Measurements from ENCODE around the gene NLRP9. TPM values are rescaled to one million over a fixed set of nuclear protein-coding genes. Genes with fewer than 3 reads are reported as not detected.

The NLRP9 gene
- polyA plus RNA-seq, 4 donors: 0.01 TPM; not detected in 2

- Histone ChIP-seq H3K27me3 (ENCODE audit: control insufficient read depth in 3 of 3, insufficient read depth in 3 of 3, low read length in 3 of 3) (no peaks in the 10 kb centered on the region), H3K9me3 (ENCODE audit: control insufficient read depth in 2 of 2, insufficient read depth in 1 of 2, low read depth in 1 of 2, low read length in 1 of 2) (peaks cover 0 to 1% of the 10 kb centered on the region in 2 donors), H3K4me3 (ENCODE audit: low read depth in 1 of 3, low read length in 3 of 3) (no peak overlapping the region), H3K4me1 (ENCODE audit: control insufficient read depth in 3 of 3, insufficient read depth in 2 of 3, low read depth in 1 of 3, low read length in 2 of 3) (peaks cover 0 to 12% (median 0%) of the 10 kb centered on the region in 3 donors), H3K27ac (ENCODE audit: low read depth in 1 of 3, low read length in 2 of 3) (no peak overlapping the region), H3K36me3 (ENCODE audit: control insufficient read depth in 3 of 3, insufficient read depth in 2 of 3, low read depth in 1 of 3, low read length in 3 of 3) (peaks cover 19 to 66% (median 29%) of the 10 kb centered on the region in 3 donors)
- FAIRE-seq (no peak), DNase-seq (no peak)
- WGBS, 3 donors: 83 to 89% (median 86%) methylated on average over 11 of the region's 11 CpGs
These were observed 39.0 kb downstream of the NLRP9 start for GRCh38 chr19:55699221-55699620.

GRCh38 chr19:55698256-55698655, 39.9 kb downstream of the NLRP9 start:
- no peaks in the 10 kb centered on the region for H3K9me3 ChIP-seq (ENCODE audit: control insufficient read depth in 2 of 2, insufficient read depth in 1 of 2, low read depth in 1 of 2, low read length in 1 of 2)
- H3K27ac ChIP-seq (ENCODE audit: low read depth in 1 of 3, low read length in 2 of 3): no peak overlapping the region
- peaks cover 0 to 12% (median 0%) of the 10 kb centered on the region in 3 donors for H3K4me1 ChIP-seq (ENCODE audit: control insufficient read depth in 3 of 3, insufficient read depth in 2 of 3, low read depth in 1 of 3, low read length in 2 of 3)
- 91 to 100% (median 97%) methylated on average over 15 to 17 of the region's 17 CpGs for WGBS, 3 donors
- no peaks in the 10 kb centered on the region for H3K27me3 ChIP-seq (ENCODE audit: control insufficient read depth in 3 of 3, insufficient read depth in 3 of 3, low read length in 3 of 3)
- DNase-seq (no peak), FAIRE-seq (no peak)
- no peak overlapping the region for H3K4me3 ChIP-seq (ENCODE audit: low read depth in 1 of 3, low read length in 3 of 3)
- H3K36me3 ChIP-seq (ENCODE audit: control insufficient read depth in 3 of 3, insufficient read depth in 2 of 3, low read depth in 1 of 3, low read length in 3 of 3): peaks cover 25 to 70% (median 34%) of the 10 kb centered on the region in 3 donors

DNA sequence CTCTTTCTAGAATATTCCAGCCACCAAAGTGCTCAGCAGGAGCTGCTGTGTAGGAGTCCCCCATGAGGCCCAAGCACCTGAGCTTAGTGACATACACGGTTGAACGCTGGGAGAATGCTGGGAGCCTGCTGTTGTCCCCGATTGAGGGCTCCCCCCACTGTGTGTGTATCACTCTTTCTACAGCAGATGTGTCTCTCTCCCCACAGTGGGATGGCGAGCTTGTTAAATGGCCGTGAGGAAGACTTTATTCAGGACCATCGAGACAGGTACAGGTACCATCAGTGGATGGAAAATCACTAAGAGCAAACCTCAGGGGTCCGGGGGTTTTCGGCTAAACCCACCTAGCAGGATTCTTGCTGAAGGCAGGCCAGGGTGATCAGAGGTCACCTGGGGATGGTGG, 40.5 kb downstream of the NLRP9 start:
- 89 to 91% (median 90%) methylated on average over 8 of the region's 8 CpGs for WGBS, 3 donors
- H3K4me1 ChIP-seq (ENCODE audit: control insufficient read depth in 3 of 3, insufficient read depth in 2 of 3, low read depth in 1 of 3, low read length in 2 of 3): peaks cover 0 to 9% (median 0%) of the 10 kb centered on the region in 3 donors
- H3K9me3 ChIP-seq (ENCODE audit: control insufficient read depth in 2 of 2, insufficient read depth in 1 of 2, low read depth in 1 of 2, low read length in 1 of 2): no peaks in the 10 kb centered on the region
- H3K27ac ChIP-seq (ENCODE audit: low read depth in 1 of 3, low read length in 2 of 3): no peak overlapping the region
- FAIRE-seq (no peak), DNase-seq (no peak)
- no peaks in the 10 kb centered on the region for H3K27me3 ChIP-seq (ENCODE audit: control insufficient read depth in 3 of 3, insufficient read depth in 3 of 3, low read length in 3 of 3)
- H3K36me3 ChIP-seq (ENCODE audit: control insufficient read depth in 3 of 3, insufficient read depth in 2 of 3, low read depth in 1 of 3, low read length in 3 of 3): peaks cover 29 to 76% (median 38%) of the 10 kb centered on the region in 3 donors
- H3K4me3 ChIP-seq (ENCODE audit: low read depth in 1 of 3, low read length in 3 of 3): no peak overlapping the region

DNA sequence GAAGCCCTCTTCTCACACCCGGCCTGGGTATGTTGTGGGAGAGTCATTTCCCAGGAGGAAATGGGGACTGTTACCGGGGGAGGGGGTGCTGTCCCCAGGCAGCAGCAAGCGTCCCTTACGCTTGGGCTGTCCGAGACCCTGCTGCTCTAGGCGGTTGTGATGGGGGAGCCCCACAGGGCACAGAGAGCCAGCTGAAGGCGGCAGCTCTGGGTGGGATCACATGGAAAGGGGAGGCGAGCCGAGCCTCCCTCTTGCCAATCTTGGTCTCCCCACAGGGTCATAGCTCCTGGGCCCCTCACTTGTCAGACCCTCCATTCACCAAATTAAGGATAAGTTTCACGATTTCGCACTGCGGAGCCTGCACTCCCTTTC, 41.1 kb downstream of the NLRP9 start:
- Histone ChIP-seq H3K27me3 (ENCODE audit: control insufficient read depth in 3 of 3, insufficient read depth in 3 of 3, low read length in 3 of 3) (no peaks in the 10 kb centered on the region), H3K9me3 (ENCODE audit: control insufficient read depth in 2 of 2, insufficient read depth in 1 of 2, low read depth in 1 of 2, low read length in 1 of 2) (no peaks in the 10 kb centered on the region), H3K36me3 (ENCODE audit: control insufficient read depth in 3 of 3, insufficient read depth in 2 of 3, low read depth in 1 of 3, low read length in 3 of 3) (peaks cover 32 to 82% (median 43%) of the 10 kb centered on the region in 3 donors), H3K4me3 (ENCODE audit: low read depth in 1 of 3, low read length in 3 of 3) (no peak overlapping the region), H3K4me1 (ENCODE audit: control insufficient read depth in 3 of 3, insufficient read depth in 2 of 3, low read depth in 1 of 3, low read length in 2 of 3) (peaks cover 0 to 5% (median 0%) of the 10 kb centered on the region in 3 donors), H3K27ac (ENCODE audit: low read depth in 1 of 3, low read length in 2 of 3) (no peak overlapping the region)
- FAIRE-seq: no peak
- 88 to 93% (median 91%) methylated on average over 12 of the region's 12 CpGs for WGBS, 3 donors
- DNase-seq: no peak

DNA sequence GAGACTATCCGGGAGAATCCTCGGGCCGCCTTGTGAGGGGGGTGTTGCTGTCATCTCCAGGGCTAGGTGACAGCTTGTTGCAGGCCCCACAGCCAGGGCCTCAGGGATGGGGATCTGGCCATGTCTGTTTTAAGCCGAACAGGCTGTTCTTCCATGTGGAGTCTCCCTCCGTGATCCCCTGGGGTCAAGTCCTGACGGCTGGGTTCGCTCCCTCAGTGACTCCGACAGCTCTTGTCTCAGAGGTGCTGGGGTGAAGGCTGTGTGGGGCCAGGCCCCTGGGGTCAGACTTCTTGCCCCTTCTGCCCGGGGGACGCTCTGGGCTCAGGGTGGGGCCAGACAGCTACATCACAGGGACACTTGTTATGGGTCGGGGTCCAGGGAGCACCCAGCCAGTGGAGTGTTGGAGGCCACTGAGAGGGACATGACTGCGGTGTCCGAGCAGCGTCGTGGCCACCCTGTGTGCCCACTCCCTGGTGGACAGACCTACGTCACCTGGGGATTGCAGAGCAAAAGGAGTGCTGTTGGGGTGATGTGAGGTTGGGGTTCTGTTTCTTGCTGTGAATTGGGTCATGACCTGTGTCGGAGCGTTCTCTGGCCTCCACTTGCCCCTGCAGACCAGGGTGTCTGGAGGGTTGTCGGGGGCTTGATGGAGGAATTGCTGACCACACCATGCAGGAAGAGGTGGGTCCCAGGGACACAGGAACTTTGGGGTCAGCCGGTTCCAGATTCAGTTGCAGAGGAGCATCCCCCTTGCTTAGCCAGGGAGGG, 41.7 kb downstream of the NLRP9 start:
- Histone ChIP-seq H3K9me3 (ENCODE audit: control insufficient read depth in 2 of 2, insufficient read depth in 1 of 2, low read depth in 1 of 2, low read length in 1 of 2) (no peaks in the 10 kb centered on the region), H3K4me1 (ENCODE audit: control insufficient read depth in 3 of 3, insufficient read depth in 2 of 3, low read depth in 1 of 3, low read length in 2 of 3) (peaks cover 0 to under 1% (median 0%) of the 10 kb centered on the region in 3 donors), H3K4me3 (ENCODE audit: low read depth in 1 of 3, low read length in 3 of 3) (no peak overlapping the region), H3K27ac (ENCODE audit: low read depth in 1 of 3, low read length in 2 of 3) (no peak overlapping the region), H3K36me3 (ENCODE audit: control insufficient read depth in 3 of 3, insufficient read depth in 2 of 3, low read depth in 1 of 3, low read length in 3 of 3) (peaks cover 32 to 87% (median 48%) of the 10 kb centered on the region in 3 donors), H3K27me3 (ENCODE audit: control insufficient read depth in 3 of 3, insufficient read depth in 3 of 3, low read length in 3 of 3) (no peaks in the 10 kb centered on the region)
- WGBS, 3 donors: 94% methylated on average over 20 of the region's 20 CpGs
- FAIRE-seq (no peak), DNase-seq (no peak)

DNA sequence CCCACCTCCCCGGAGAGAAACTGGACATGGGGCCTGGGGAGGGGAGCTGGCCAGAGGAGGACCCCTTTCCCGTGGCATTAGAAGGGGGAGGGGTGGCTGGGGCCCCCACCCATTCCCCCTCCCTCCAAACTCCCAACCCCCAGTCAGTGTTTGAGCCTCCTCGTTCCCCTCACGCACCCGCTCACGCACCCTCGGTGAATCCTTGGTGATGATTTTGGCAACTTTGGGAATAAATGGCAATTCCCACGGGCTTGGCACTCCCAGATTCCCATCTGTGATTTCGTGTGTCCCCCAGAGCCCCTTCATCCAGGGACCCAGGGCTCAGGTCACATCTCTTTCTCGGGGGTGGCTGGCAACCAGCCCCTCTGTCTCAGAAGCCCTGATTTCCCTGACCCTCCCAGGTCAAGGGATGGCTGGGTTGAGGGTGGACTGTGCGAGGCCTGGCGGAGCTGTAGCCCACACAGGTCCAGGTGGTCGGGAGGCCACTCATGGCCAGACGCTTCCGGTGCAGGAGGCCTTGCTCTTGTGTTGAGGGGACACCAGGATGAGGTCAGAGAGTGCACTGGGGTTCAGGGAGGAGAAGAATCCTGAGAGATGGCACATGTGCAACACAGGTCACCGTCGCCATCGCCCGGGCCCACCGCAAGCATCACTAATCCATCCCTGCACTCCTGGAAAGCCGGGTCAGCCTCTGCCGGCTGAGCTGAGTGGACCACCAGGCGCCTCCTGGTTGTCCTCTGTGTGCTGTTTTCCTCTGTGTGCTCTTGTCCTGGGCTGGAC, 42.5 kb downstream of the NLRP9 start:
- FAIRE-seq: no peak
- Histone ChIP-seq H3K4me3 (ENCODE audit: low read depth in 1 of 3, low read length in 3 of 3) (no peak overlapping the region), H3K27me3 (ENCODE audit: control insufficient read depth in 3 of 3, insufficient read depth in 3 of 3, low read length in 3 of 3) (no peaks in the 10 kb centered on the region), H3K4me1 (ENCODE audit: control insufficient read depth in 3 of 3, insufficient read depth in 2 of 3, low read depth in 1 of 3, low read length in 2 of 3) (peaks cover 0 to 1% (median 0%) of the 10 kb centered on the region in 3 donors), H3K27ac (ENCODE audit: low read depth in 1 of 3, low read length in 2 of 3) (no peak overlapping the region), H3K9me3 (ENCODE audit: control insufficient read depth in 2 of 2, insufficient read depth in 1 of 2, low read depth in 1 of 2, low read length in 1 of 2) (no peaks in the 10 kb centered on the region), H3K36me3 (ENCODE audit: control insufficient read depth in 3 of 3, insufficient read depth in 2 of 3, low read depth in 1 of 3, low read length in 3 of 3) (peaks cover 32 to 91% (median 49%) of the 10 kb centered on the region in 3 donors)
- no peak for DNase-seq
- WGBS, 3 donors: 86 to 94% (median 92%) methylated on average over 22 to 23 of the region's 23 CpGs

DNA sequence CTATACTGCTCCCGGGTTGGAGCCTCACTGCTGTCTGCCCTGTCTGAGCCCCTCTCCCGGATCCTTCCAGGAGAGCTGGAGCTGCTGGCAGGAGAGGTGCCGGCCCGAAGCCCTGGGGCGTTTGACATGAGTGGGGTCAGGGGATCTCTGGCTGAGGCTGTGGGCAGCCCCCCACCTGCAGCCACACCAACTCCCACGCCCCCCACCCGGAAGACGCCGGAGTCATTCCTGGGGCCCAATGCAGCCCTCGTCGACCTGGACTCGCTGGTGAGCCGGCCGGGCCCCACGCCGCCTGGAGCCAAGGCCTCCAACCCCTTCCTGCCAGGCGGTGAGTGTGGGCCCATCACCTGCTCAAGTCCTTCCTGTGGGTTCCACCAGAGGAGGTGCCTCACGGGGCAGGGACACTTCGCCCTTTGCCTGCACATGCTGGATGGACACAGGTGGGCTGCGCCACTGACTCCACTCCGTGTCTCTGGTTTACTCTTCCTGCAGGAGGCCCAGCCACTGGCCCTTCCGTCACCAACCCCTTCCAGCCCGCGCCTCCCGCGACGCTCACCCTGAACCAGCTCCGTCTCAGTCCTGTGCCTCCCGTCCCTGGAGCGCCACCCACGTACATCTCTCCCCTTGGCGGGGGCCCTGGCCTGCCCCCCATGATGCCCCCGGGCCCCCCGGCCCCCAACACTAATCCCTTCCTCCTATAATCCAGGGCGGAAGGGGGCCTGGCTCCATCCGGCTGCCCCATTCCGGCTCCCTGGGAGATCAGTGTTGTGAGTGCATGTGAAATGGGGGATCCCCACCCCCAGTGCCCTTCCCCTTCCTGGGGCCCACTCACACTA, 43.3 kb downstream of the NLRP9 start:
- H3K36me3 ChIP-seq (ENCODE audit: control insufficient read depth in 3 of 3, insufficient read depth in 2 of 3, low read depth in 1 of 3, low read length in 3 of 3): peaks cover 38 to 92% (median 53%) of the 10 kb centered on the region in 3 donors
- peaks cover 0 to 8% (median 0%) of the 10 kb centered on the region in 3 donors for H3K4me1 ChIP-seq (ENCODE audit: control insufficient read depth in 3 of 3, insufficient read depth in 2 of 3, low read depth in 1 of 3, low read length in 2 of 3)
- no peak overlapping the region for H3K27ac ChIP-seq (ENCODE audit: low read depth in 1 of 3, low read length in 2 of 3)
- no peaks in the 10 kb centered on the region for H3K27me3 ChIP-seq (ENCODE audit: control insufficient read depth in 3 of 3, insufficient read depth in 3 of 3, low read length in 3 of 3)
- no peak for DNase-seq
- 90 to 93% (median 93%) methylated on average over 27 to 37 of the region's 37 CpGs for WGBS, 3 donors
- H3K4me3 ChIP-seq (ENCODE audit: low read depth in 1 of 3, low read length in 3 of 3): no peak overlapping the region
- no peaks in the 10 kb centered on the region for H3K9me3 ChIP-seq (ENCODE audit: control insufficient read depth in 2 of 2, insufficient read depth in 1 of 2, low read depth in 1 of 2, low read length in 1 of 2)
- FAIRE-seq: no peak

DNA sequence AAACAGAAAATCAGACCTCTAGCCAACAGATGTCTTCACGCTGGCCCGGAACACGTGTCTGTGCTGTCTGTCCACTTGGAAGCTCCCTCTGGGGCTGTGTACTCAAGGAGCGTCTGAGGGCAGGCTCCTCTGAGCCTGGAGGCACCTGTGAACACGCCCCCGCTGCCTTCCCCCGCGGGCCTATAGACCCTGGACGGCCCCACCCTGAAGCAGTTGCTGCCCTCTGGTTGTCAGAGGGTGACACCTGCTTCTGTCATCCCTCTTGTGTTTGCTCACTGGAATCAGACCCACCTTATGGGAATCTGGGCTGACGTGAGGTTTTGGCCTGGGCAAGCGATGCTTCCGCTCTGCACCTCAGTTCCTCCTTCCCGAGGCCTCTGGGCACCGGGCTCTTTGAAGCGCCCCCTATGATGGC, 44.0 kb downstream of the NLRP9 start:
- Histone ChIP-seq H3K4me1 (ENCODE audit: control insufficient read depth in 3 of 3, insufficient read depth in 2 of 3, low read depth in 1 of 3, low read length in 2 of 3) (peaks cover 0 to 14% (median 0%) of the 10 kb centered on the region in 3 donors), H3K27ac (ENCODE audit: low read depth in 1 of 3, low read length in 2 of 3) (no peak overlapping the region), H3K36me3 (ENCODE audit: control insufficient read depth in 3 of 3, insufficient read depth in 2 of 3, low read depth in 1 of 3, low read length in 3 of 3) (peaks cover 37 to 94% (median 58%) of the 10 kb centered on the region in 3 donors), H3K27me3 (ENCODE audit: control insufficient read depth in 3 of 3, insufficient read depth in 3 of 3, low read length in 3 of 3) (no peaks in the 10 kb centered on the region), H3K4me3 (ENCODE audit: low read depth in 1 of 3, low read length in 3 of 3) (no peak overlapping the region), H3K9me3 (ENCODE audit: control insufficient read depth in 2 of 2, insufficient read depth in 1 of 2, low read depth in 1 of 2, low read length in 1 of 2) (no peaks in the 10 kb centered on the region)
- DNase-seq (peak; percentile 50 to 69), FAIRE-seq (no peak)
- 41 to 73% (median 53%) methylated on average over 15 of the region's 15 CpGs for WGBS, 3 donors

All from small intestine (tissue), 7 donors.